Activated T-helper 2 cell treated with anti-CD3 and anti-CD28 coated beads, Interferon-gamma antibody, Interleukin-2, Interleukin-4, amounts not matched to agents 10 μg/mL and 5 μg/mL and 100 μg/mL, durations not matched to agents 14 hours and 24 hours and 36 hours (primary cell): Measurements from ENCODE around the gene CCDC27. TPM values are rescaled to one million over a fixed set of nuclear protein-coding genes. Genes with fewer than 3 reads are reported as not detected.

ENCODE experiments used
- DNase-seq: peaks from one replicate; pipeline ENCODE4 v3.0.0; 2021; ENCODE audit warnings: low spot score
- H3K27ac Mint-ChIP-seq: one replicate; pipeline ENCODE4 v1.8.0; 2021; ENCODE audit warnings: mixed read lengths
- H3K27me3 Mint-ChIP-seq: one replicate; pipeline ENCODE4 v1.8.0; 2021; ENCODE audit warnings: low read depth, mixed read lengths
- H3K36me3 Mint-ChIP-seq: one replicate; pipeline ENCODE4 v1.8.0; 2021; ENCODE audit warnings: low read depth, mixed read lengths
- H3K4me1 Mint-ChIP-seq: one replicate; pipeline ENCODE4 v1.8.0; 2021; ENCODE audit warnings: low read depth, mixed read lengths
- H3K4me3 Mint-ChIP-seq: one replicate; pipeline ENCODE4 v1.8.0; 2021; ENCODE audit warnings: low read depth, mild to moderate bottlenecking, moderate library complexity, mixed read lengths
- H3K9me3 Mint-ChIP-seq: one replicate; pipeline ENCODE4 v1.8.0; 2021; ENCODE audit warnings: mixed read lengths
- intact Hi-C: fragments of 100-400 bp; cut with micrococcal nuclease; formaldehyde crosslinking; loops from one replicate; pipeline ENCODE4 v1.15.1; 2023
- total RNA-seq: library from RNA; stranded (reverse); gene quantifications from 2 replicates; pipeline ENCODE4 v1.2.3, GENCODE V29; 2022

Gene CCDC27
- total RNA-seq: 0.07 TPM in 1 of 2 replicates, not detected in the other

DNA sequence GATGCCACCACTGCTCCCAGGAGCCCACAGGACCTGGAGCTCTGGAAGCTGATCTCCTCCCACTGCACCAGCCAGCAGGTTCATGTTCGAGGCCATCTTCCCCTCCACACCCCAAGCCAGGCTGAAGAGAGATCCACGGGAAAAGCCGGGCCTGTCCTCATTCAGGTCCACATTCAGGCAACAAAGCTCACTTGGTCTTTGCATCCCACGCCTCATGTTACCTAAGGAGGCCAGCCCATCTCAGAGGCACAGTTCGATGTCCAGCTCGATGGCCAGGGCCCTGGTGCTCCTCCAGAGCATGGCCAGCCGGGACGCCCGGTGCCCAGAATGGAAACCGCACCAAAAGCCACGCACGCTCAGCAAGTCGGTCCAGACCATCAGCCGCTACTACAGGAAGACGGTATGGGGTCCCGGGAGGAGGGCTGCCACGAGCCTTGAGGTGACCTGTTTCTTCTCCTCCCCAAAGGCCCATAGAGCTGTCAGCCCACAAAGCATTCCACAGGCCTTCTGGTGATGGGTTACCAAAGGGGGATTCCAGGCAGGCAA lies at the start of gene CCDC27:
Gene CCDC27, plus strand, starts transcription at position 51 of the 546 bp plus-strand sequence. Its CDS starts 32 bp downstream, at position 83.
- Mint-ChIP-seq H3K9me3 (no peaks in the 10 kb centered on the region), H3K4me3 (no peak within 1 kb of the TSS), H3K4me1 (peaks cover 6% of the 10 kb centered on the region), H3K27me3 (no peaks in the 10 kb centered on the region), H3K36me3 (no peaks in the 10 kb centered on the region), H3K27ac (no peak within 1 kb of the TSS)
- intact Hi-C loops: no loop called here
- DNase-seq: no peak

- Mint-ChIP-seq H3K9me3 (no peaks in the 10 kb centered on the region), H3K27ac (no peak overlapping the region), H3K4me3 (no peak overlapping the region), H3K36me3 (no peaks in the 10 kb centered on the region), H3K4me1 (peaks cover 4% of the 10 kb centered on the region), H3K27me3 (no peaks in the 10 kb centered on the region)
- intact Hi-C loops: no loop called here
- DNase-seq: no peak
These were observed 49.7 kb upstream of the CCDC27 start for GRCh38 chr1:3702528-3702927.

- Mint-ChIP-seq H3K36me3 (no peaks in the 10 kb centered on the region), H3K27me3 (no peaks in the 10 kb centered on the region), H3K4me3 (no peak overlapping the region), H3K9me3 (no peaks in the 10 kb centered on the region), H3K4me1 (peaks cover 4% of the 10 kb centered on the region), H3K27ac (no peak overlapping the region)
- no peak for DNase-seq
- intact Hi-C loops: no loop called here
These were observed 49.1 kb upstream of the CCDC27 start for GRCh38 chr1:3702990-3703728.

- intact Hi-C loops: no loop called here
- Mint-ChIP-seq H3K36me3 (no peaks in the 10 kb centered on the region), H3K4me1 (peaks cover 4% of the 10 kb centered on the region), H3K9me3 (no peaks in the 10 kb centered on the region), H3K27ac (no peak overlapping the region), H3K4me3 (no peak overlapping the region), H3K27me3 (no peaks in the 10 kb centered on the region)
- no peak for DNase-seq
These were observed 48.4 kb upstream of the CCDC27 start for GRCh38 chr1:3703786-3704371.

DNA sequence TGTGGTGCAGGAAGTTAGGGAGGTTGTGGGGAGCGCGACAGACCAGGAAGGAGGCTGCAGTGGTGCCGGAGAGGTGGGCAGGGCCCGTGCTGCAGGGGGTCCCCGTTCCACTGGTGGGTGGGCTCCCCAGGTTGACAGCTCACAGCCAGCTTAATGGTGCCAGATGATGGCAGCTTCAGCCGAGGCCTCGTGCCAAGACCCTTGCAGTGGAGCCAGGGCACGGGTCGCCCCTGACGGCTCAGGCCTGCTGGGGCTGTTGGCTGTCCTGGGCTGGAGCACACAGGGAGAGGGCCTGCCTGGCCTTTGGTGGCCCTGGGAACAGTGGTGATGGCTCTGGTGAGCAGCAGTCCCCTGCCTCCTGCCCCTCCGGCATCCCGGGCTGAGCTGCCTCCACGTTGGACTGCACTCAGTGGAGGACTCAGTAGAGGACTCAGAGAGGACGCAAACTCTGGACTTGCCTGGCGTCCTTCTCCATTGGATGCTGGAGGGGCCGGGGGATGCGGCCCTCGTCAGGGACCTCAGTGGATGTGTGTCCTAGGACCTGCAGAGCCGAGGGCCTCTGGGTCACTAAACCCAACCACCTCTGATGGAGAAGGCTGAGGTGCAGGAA lies 46.8 kb upstream of the CCDC27 start:
- H3K27me3 Mint-ChIP-seq: no peaks in the 10 kb centered on the region
- H3K4me3 Mint-ChIP-seq: no peak overlapping the region
- no peaks in the 10 kb centered on the region for H3K36me3 Mint-ChIP-seq
- H3K4me1 Mint-ChIP-seq: peaks cover 4% of the 10 kb centered on the region
- H3K9me3 Mint-ChIP-seq: no peaks in the 10 kb centered on the region
- intact Hi-C loops: no loop called here
- DNase-seq: no peak
- no peak overlapping the region for H3K27ac Mint-ChIP-seq

GRCh38 chr1:3706651-3707297 lies 45.5 kb upstream of the CCDC27 start:
- Mint-ChIP-seq H3K9me3 (no peaks in the 10 kb centered on the region), H3K4me1 (peaks cover 4% of the 10 kb centered on the region), H3K4me3 (no peak overlapping the region), H3K27me3 (no peaks in the 10 kb centered on the region), H3K36me3 (no peaks in the 10 kb centered on the region), H3K27ac (no peak overlapping the region)
- DNase-seq: no peak
- intact Hi-C loops: no loop called here

DNA sequence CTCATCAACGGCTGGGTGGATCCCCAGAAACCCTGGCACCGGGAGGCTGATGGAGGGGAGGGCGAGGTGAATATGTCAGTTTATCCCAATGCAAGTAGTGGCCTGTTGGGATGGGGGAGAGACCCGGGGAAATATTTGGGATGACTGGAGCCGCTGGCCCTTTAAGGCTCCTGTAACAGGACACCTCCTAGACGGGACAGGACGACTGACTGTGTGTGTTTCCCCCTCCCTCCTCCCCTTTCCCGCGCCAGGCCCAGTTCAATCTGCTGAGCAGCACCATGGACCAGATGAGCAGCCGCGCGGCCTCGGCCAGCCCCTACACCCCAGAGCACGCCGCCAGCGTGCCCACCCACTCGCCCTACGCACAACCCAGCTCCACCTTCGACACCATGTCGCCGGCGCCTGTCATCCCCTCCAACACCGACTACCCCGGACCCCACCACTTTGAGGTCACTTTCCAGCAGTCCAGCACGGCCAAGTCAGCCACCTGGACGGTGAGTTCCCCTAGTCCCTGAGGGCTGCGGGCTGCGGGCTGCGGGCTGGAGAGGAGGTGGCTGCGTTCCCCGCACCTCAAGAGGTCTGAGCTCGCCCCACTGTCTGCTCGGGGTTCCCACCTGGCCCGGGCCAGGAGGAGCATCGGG lies 44.8 kb upstream of the CCDC27 start:
- H3K9me3 Mint-ChIP-seq: no peaks in the 10 kb centered on the region
- H3K36me3 Mint-ChIP-seq: no peaks in the 10 kb centered on the region
- H3K4me3 Mint-ChIP-seq: no peak overlapping the region
- no peak overlapping the region for H3K27ac Mint-ChIP-seq
- no peak for DNase-seq
- no peaks in the 10 kb centered on the region for H3K27me3 Mint-ChIP-seq
- intact Hi-C loops: no loop called here
- peaks cover 4% of the 10 kb centered on the region for H3K4me1 Mint-ChIP-seq

- Mint-ChIP-seq H3K27me3 (no peaks in the 10 kb centered on the region), H3K4me1 (peaks cover 4% of the 10 kb centered on the region), H3K4me3 (no peak overlapping the region), H3K36me3 (no peaks in the 10 kb centered on the region), H3K27ac (no peak overlapping the region), H3K9me3 (no peaks in the 10 kb centered on the region)
- intact Hi-C loops: no loop called here
- DNase-seq: no peak
These were observed 44.3 kb upstream of the CCDC27 start for GRCh38 chr1:3707939-3708328.

DNA sequence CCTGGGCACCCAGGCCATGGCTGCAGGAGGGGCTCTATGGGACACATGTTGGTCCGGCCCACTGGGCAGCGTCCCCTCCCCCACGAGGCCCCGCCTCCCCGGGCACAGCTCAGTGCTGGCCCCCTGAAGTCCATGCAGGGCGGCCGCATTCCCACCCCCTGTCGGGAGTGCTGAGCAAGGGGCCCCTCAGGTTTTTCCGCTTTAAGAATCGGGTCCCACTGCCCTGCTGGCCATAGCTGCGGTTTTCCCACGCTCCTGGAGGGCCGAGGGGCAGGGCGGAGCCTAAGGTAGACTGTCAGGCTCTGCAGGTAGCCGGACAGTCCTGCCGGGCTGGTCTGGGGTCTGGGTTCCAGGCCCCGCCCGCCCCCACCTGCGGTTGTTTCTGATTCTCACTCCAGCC lies 43.5 kb upstream of the CCDC27 start:
- Mint-ChIP-seq H3K4me1 (peaks cover 4% of the 10 kb centered on the region), H3K27me3 (no peaks in the 10 kb centered on the region), H3K27ac (no peak overlapping the region), H3K36me3 (no peaks in the 10 kb centered on the region), H3K9me3 (no peaks in the 10 kb centered on the region), H3K4me3 (no peak overlapping the region)
- intact Hi-C loops: no loop called here
- DNase-seq: no peak

- Mint-ChIP-seq H3K4me1 (no peaks in the 10 kb centered on the region), H3K9me3 (no peaks in the 10 kb centered on the region), H3K36me3 (no peaks in the 10 kb centered on the region), H3K27me3 (no peaks in the 10 kb centered on the region), H3K27ac (no peak overlapping the region), H3K4me3 (no peak overlapping the region)
- intact Hi-C loops: no loop called here
- no peak for DNase-seq
These were observed 42.0 kb upstream of the CCDC27 start for GRCh38 chr1:3710251-3710650.

- Mint-ChIP-seq H3K4me3 (no peak overlapping the region), H3K4me1 (no peaks in the 10 kb centered on the region), H3K36me3 (no peaks in the 10 kb centered on the region), H3K27ac (no peak overlapping the region), H3K9me3 (no peaks in the 10 kb centered on the region), H3K27me3 (no peaks in the 10 kb centered on the region)
- no peak for DNase-seq
- intact Hi-C loops: no loop called here
These were observed 40.9 kb upstream of the CCDC27 start for GRCh38 chr1:3711381-3711779.

GRCh38 chr1:3711780-3712451 lies 40.3 kb upstream of the CCDC27 start:
- H3K27me3 Mint-ChIP-seq: no peaks in the 10 kb centered on the region
- no peak overlapping the region for H3K27ac Mint-ChIP-seq
- H3K36me3 Mint-ChIP-seq: no peaks in the 10 kb centered on the region
- DNase-seq: no peak
- no peak overlapping the region for H3K4me3 Mint-ChIP-seq
- intact Hi-C loops: no loop called here
- no peaks in the 10 kb centered on the region for H3K4me1 Mint-ChIP-seq
- no peaks in the 10 kb centered on the region for H3K9me3 Mint-ChIP-seq
